ENCODE measurements around the gene PARP8. TPM values are rescaled to one million over a fixed set of nuclear protein-coding genes. Genes with fewer than 3 reads are reported as not detected.
A peak's percentile ranks its signal among the peaks of the same experiment; 100 is the strongest.
"Not testable (repeated sequence)": the region's sequence is repeated elsewhere in the genome, so short reads cannot be mapped to it uniquely, and the experiment has no call there.

The PARP8 gene
- total RNA-seq, 1 donor from 2014 or later = 22.5 TPM

GRCh38 chr5:50665761-50666202 is 655 bp upstream of the PARP8 start:
- Mint-ChIP-seq H3K4me3 (peak overlapping the region; percentile 99), H3K27ac (peak overlapping the region; percentile 94), H3K4me1 (peaks cover 34% of the 10 kb centered on the region)
- DNase-seq = peak; percentile 84
- intact Hi-C loops (cut with micrococcal nuclease) = loop anchor here (5.0 to 10.0 kb wide), 2 partner anchors 73 to 161 kb away; no protein-coding TSS in a partner anchor
- not testable (repeated sequence) for H3K36me3 Mint-ChIP-seq (ENCODE audit: low read depth); H3K9me3 Mint-ChIP-seq; H3K27me3 Mint-ChIP-seq

GRCh38 chr5:50667023-50667652 is 701 bp downstream of the PARP8 start:
- Mint-ChIP-seq H3K27me3 (no peaks in the 10 kb centered on the region), H3K27ac (peak overlapping the region; percentile 100), H3K36me3 (ENCODE audit: low read depth) (peaks cover 12% of the 10 kb centered on the region), H3K4me1 (peaks cover 42% of the 10 kb centered on the region), H3K9me3 (no peaks in the 10 kb centered on the region), H3K4me3 (peak overlapping the region; percentile 99)
- intact Hi-C loops (cut with micrococcal nuclease) = loop anchor here (5.0 to 10.0 kb wide), 2 partner anchors 75 to 162 kb away; no protein-coding TSS in a partner anchor
- no peak for DNase-seq

GRCh38 chr5:50667653-50668595 is 1.5 kb downstream of the PARP8 start:
- H3K4me3 Mint-ChIP-seq = peak overlapping the region; percentile 99
- no peaks in the 10 kb centered on the region for H3K9me3 Mint-ChIP-seq
- DNase-seq = peak; percentile 95
- H3K27me3 Mint-ChIP-seq = no peaks in the 10 kb centered on the region
- H3K4me1 Mint-ChIP-seq = peaks cover 48% of the 10 kb centered on the region
- peak overlapping the region; percentile 100 for H3K27ac Mint-ChIP-seq
- intact Hi-C loops (cut with micrococcal nuclease) = loop anchor here (1.0 to 10.0 kb wide), 6 partner anchors 15 to 227 kb away; partner anchors contain the start of gene EMB
- peaks cover 18% of the 10 kb centered on the region for H3K36me3 Mint-ChIP-seq (ENCODE audit: low read depth)

GRCh38 chr5:50668636-50669035 is 2.2 kb downstream of the PARP8 start:
- H3K4me3 Mint-ChIP-seq = peak overlapping the region; percentile 99
- intact Hi-C loops (cut with micrococcal nuclease) = loop anchor here (1.0 to 10.0 kb wide), 6 partner anchors 14 to 227 kb away; partner anchors contain the start of gene EMB
- H3K27me3 Mint-ChIP-seq, H3K9me3 Mint-ChIP-seq: not testable (repeated sequence)
- DNase-seq = peak; percentile 35
- peaks cover 52% of the 10 kb centered on the region for H3K4me1 Mint-ChIP-seq
- peaks cover 21% of the 10 kb centered on the region for H3K36me3 Mint-ChIP-seq (ENCODE audit: low read depth)
- peak overlapping the region; percentile 100 for H3K27ac Mint-ChIP-seq

- H3K4me3 Mint-ChIP-seq = no peak overlapping the region
- H3K27me3 Mint-ChIP-seq = no peaks in the 10 kb centered on the region
- intact Hi-C loops (cut with micrococcal nuclease) = no loop called here
Observed at GRCh38 chr5:50672663-50673062, 6.2 kb downstream of the PARP8 start.

GRCh38 chr5:50673444-50673843 is 7.0 kb downstream of the PARP8 start:
- intact Hi-C loops (cut with micrococcal nuclease); H3K27me3 Mint-ChIP-seq; H3K27ac Mint-ChIP-seq; H3K9me3 Mint-ChIP-seq; DNase-seq; H3K4me3 Mint-ChIP-seq: not testable (repeated sequence)
- H3K36me3 Mint-ChIP-seq (ENCODE audit: low read depth) = peaks cover 32% of the 10 kb centered on the region
- peaks cover 57% of the 10 kb centered on the region for H3K4me1 Mint-ChIP-seq

More at GRCh38 chr5:50672663-50673062, 6.2 kb downstream of the PARP8 start:
- H3K27ac Mint-ChIP-seq = no peak overlapping the region
- peaks cover 36% of the 10 kb centered on the region for H3K36me3 Mint-ChIP-seq (ENCODE audit: low read depth)
- H3K4me1 Mint-ChIP-seq = peaks cover 60% of the 10 kb centered on the region
- peak; percentile 50 for DNase-seq
- peaks cover 7% of the 10 kb centered on the region for H3K9me3 Mint-ChIP-seq

GRCh38 chr5:50675385-50675784 is 8.9 kb downstream of the PARP8 start:
- no peak for DNase-seq
- intact Hi-C loops (cut with micrococcal nuclease) = no loop called here
- H3K4me1 Mint-ChIP-seq = peaks cover 50% of the 10 kb centered on the region
- peaks cover 44% of the 10 kb centered on the region for H3K36me3 Mint-ChIP-seq (ENCODE audit: low read depth)
- H3K4me3 Mint-ChIP-seq = no peak overlapping the region
- H3K9me3 Mint-ChIP-seq = peaks cover 7% of the 10 kb centered on the region
- no peaks in the 10 kb centered on the region for H3K27me3 Mint-ChIP-seq
- no peak overlapping the region for H3K27ac Mint-ChIP-seq

- Mint-ChIP-seq H3K36me3 (ENCODE audit: low read depth) (peaks cover 36% of the 10 kb centered on the region), H3K4me1 (peaks cover 36% of the 10 kb centered on the region)
- intact Hi-C loops (cut with micrococcal nuclease); H3K9me3 Mint-ChIP-seq; H3K27me3 Mint-ChIP-seq; DNase-seq; H3K4me3 Mint-ChIP-seq; H3K27ac Mint-ChIP-seq: not testable (repeated sequence)
Observed at GRCh38 chr5:50679554-50679953, 13.1 kb downstream of the PARP8 start.

- Mint-ChIP-seq H3K4me1 (peaks cover 21% of the 10 kb centered on the region), H3K27ac (no peak overlapping the region)
Observed at GRCh38 chr5:50684721-50685120, 18.3 kb downstream of the PARP8 start.

GRCh38 chr5:50687548-50687947 is 21.1 kb downstream of the PARP8 start:
- no peak overlapping the region for H3K4me3 Mint-ChIP-seq
- DNase-seq = no peak
- intact Hi-C loops (cut with micrococcal nuclease) = no loop called here
- no peak overlapping the region for H3K27ac Mint-ChIP-seq
- no peaks in the 10 kb centered on the region for H3K27me3 Mint-ChIP-seq
- H3K9me3 Mint-ChIP-seq = peaks cover 13% of the 10 kb centered on the region
- H3K4me1 Mint-ChIP-seq = peaks cover 14% of the 10 kb centered on the region
- H3K36me3 Mint-ChIP-seq (ENCODE audit: low read depth) = peaks cover 41% of the 10 kb centered on the region

More at GRCh38 chr5:50684721-50685120, 18.3 kb downstream of the PARP8 start:
- peaks cover 54% of the 10 kb centered on the region for H3K36me3 Mint-ChIP-seq (ENCODE audit: low read depth)
- intact Hi-C loops (cut with micrococcal nuclease) = no loop called here
- DNase-seq = no peak
- peaks cover 10% of the 10 kb centered on the region for H3K9me3 Mint-ChIP-seq
- H3K4me3 Mint-ChIP-seq = no peak overlapping the region
- H3K27me3 Mint-ChIP-seq = no peaks in the 10 kb centered on the region

GRCh38 chr5:50691399-50692016 is 25.1 kb downstream of the PARP8 start:
- no peaks in the 10 kb centered on the region for H3K27me3 Mint-ChIP-seq
- peaks cover 19% of the 10 kb centered on the region for H3K4me1 Mint-ChIP-seq
- peaks cover 9% of the 10 kb centered on the region for H3K9me3 Mint-ChIP-seq
- H3K4me3 Mint-ChIP-seq = no peak overlapping the region
- intact Hi-C loops (cut with micrococcal nuclease) = no loop called here
- H3K36me3 Mint-ChIP-seq (ENCODE audit: low read depth) = peaks cover 25% of the 10 kb centered on the region
- H3K27ac Mint-ChIP-seq = no peak overlapping the region
- no peak for DNase-seq

- Mint-ChIP-seq H3K9me3 (peaks cover 3% of the 10 kb centered on the region), H3K4me1 (peaks cover 26% of the 10 kb centered on the region), H3K27me3 (no peaks in the 10 kb centered on the region), H3K4me3 (no peak overlapping the region), H3K27ac (no peak overlapping the region), H3K36me3 (ENCODE audit: low read depth) (peaks cover 13% of the 10 kb centered on the region)
- intact Hi-C loops (cut with micrococcal nuclease) = loop anchor here (2.0 kb wide), 1 partner anchor 17 kb away; no protein-coding TSS in a partner anchor
- no peak for DNase-seq
Observed at GRCh38 chr5:50694027-50694590, 27.7 kb downstream of the PARP8 start.

GRCh38 chr5:50694626-50695025 is 28.2 kb downstream of the PARP8 start:
- H3K27ac Mint-ChIP-seq, DNase-seq, H3K9me3 Mint-ChIP-seq, H3K4me3 Mint-ChIP-seq, H3K27me3 Mint-ChIP-seq: not testable (repeated sequence)
- intact Hi-C loops (cut with micrococcal nuclease) = loop anchor here (2.0 kb wide), 1 partner anchor 16 kb away; no protein-coding TSS in a partner anchor
- Mint-ChIP-seq H3K4me1 (peaks cover 31% of the 10 kb centered on the region), H3K36me3 (ENCODE audit: low read depth) (peaks cover 15% of the 10 kb centered on the region)
